ENCODE measurements around the gene MTA3.

GRCh38 chr2:42653039-42653438, 84.6 kb downstream of the MTA3 start:
- TF ChIP-seq CTCF (conservative IDR thresholded peaks at IDR 0.05; ENCODE audit: low read depth, low read length) (no peak), EZH2 (IDR thresholded peaks at IDR 0.05; ENCODE audit: borderline replicate concordance, low read depth, low read length, poor library complexity, severe bottlenecking) (no peak)

Measured in A673 (cell line).